Heart left ventricle (tissue), 16 donors: ENCODE results near the gene SNAP29. TPM values are rescaled to one million over a fixed set of nuclear protein-coding genes. Genes with fewer than 3 reads are reported as not detected.

Source experiments
- ATAC-seq, 4 donors: fragments of 200-7000 bp; cut with Tn5 transposase; one replicate each; pipeline ENCODE4 v1.9.1; 2020 to 2022; ENCODE audit warnings: moderate library complexity in 4 of 4, mild to moderate bottlenecking in 3 of 4, moderate number of reproducible peaks in 1 of 4
- DNase-seq, 5 donors: peaks; one replicate each; pipeline ENCODE4 v3.0.0-alpha.2; 2020
- H3K27ac ChIP-seq, 12 donors: fragments of 200-600 bp; sonication (generic) in 4 of 12; one replicate each; pipeline versions ENCODE4 v1.5.0 to v1.8.0; 2016 to 2022; ENCODE audit warnings: mild to moderate bottlenecking in 2 of 12
- H3K27me3 ChIP-seq, 9 donors: fragments of 200-600 bp; sonication (generic) in 2 of 9; one replicate each; pipeline versions ENCODE4 v1.5.1 to v1.8.0; 2016 to 2022; ENCODE audit warnings: mild to moderate bottlenecking in 3 of 9
- H3K36me3 ChIP-seq, 9 donors: fragments of 200-600 bp; sonication (generic) in 2 of 9; one replicate each; pipeline versions ENCODE4 v1.5.0 to v1.8.0; 2018 to 2022; ENCODE audit warnings: mild to moderate bottlenecking in 2 of 9
- H3K4me1 ChIP-seq, 12 donors: fragments of 200-600 bp; sonication (generic) in 4 of 12; one replicate each; pipeline versions ENCODE4 v1.5.0 to v1.8.0; 2016 to 2022; ENCODE audit warnings: mild to moderate bottlenecking in 3 of 12
- H3K4me3 ChIP-seq, 12 donors: fragments of 200-600 bp; sonication (generic) in 4 of 12; one replicate each; pipeline versions ENCODE4 v1.5.0 to v1.8.0; 2017 to 2022; ENCODE audit warnings: mild to moderate bottlenecking in 9 of 12, moderate library complexity in 4 of 12
- H3K9me3 ChIP-seq, 12 donors: fragments of 200-600 bp; sonication (generic) in 4 of 12; one replicate each; pipeline versions ENCODE4 v1.5.0 to v1.8.0; 2016 to 2022; ENCODE audit warnings: mild to moderate bottlenecking in 1 of 12
- CTCF ChIP-seq, 12 donors: fragments of 200-600 bp; sonication (generic) in 4 of 12; IDR thresholded peaks; one replicate each; pipeline versions ENCODE4 v1.5.0 to v1.8.0; 2018 to 2022; ENCODE audit warnings: antibody characterized with exemption in 12 of 12, mild to moderate bottlenecking in 5 of 12
- POLR2A ChIP-seq, 2 donors: fragments of 450-650 bp; IDR thresholded peaks; one replicate each; pipeline ENCODE4 v1.6.1; 2017; ENCODE audit warnings: antibody characterized with exemption in 2 of 2, mild to moderate bottlenecking in 2 of 2, moderate library complexity in 2 of 2
- WGBS, 4 donors: extraction: QIAGEN DNeasy Blood & Tissue Kit in 2 of 4; methylation state at CpG; one replicate each; pipeline versions ENCODE4 v1.1.5 to v1.1.7; 2013 to 2018; 5-methylcytosine and 5-hydroxymethylcytosine counted together
- intact Hi-C, 10 donors: fragments of 100-400 bp; cut with DNase I; formaldehyde crosslinking; loops; one replicate each; pipeline versions ENCODE4 v1.11.1 to v1.14.2; 2022
- polyA plus RNA-seq, 2 donors: library from polyadenylated mRNA; stranded (reverse); fragments of 200-250 nt; gene quantifications; one replicate each; pipeline ENCODE4 v1.2.3, GENCODE V29; 2013
- total RNA-seq, 9 donors: library from RNA; depleted of rRNA in 2 of 9; stranded (reverse); fragments of >200 nt in 2 of 9; fragmentation: NEBNext Ultra II Directional in 3 of 9; extraction: Animal tissue kit (Norgen Biotek cat#: 25700) in 3 of 9; gene quantifications; one replicate each; pipeline versions ENCODE4 v1.1.0 to v1.2.4, GENCODE V29; 2016 to 2023
- donor health status: ischemic (EF 13 %, LVEDD 7.1; RV severe dilation, severe dysfunction).
- donor health status: healthy with polysubstance abuse.
- donor health status: DM: no; HTN: yes; CAD: no.
- donor health status: DM: no; HTN: no; CAD: no.
- donor health status: ischemic (EF 25% LVEDD 6.9; RV normal size, moderate dysfunction).
- donor health status: ischemic (EF 25% LVEDD 5.7; RV mildly dilated, moderate dysfunction).
- donor health status: healthy.
- donor health status: DM: yes; HTN: yes; CAD: no.
- donor health status: ischemic (EF 35%, LVEDD 5.7; RV mildly dilated, moderate dysfunction).
- donor health status: nonischemic (EF 11% LVEDD 7.7; RV severe dilation, severe dysfunction).
- donor health status: DM: yes; HTN: yes; CAD: no.
- donor health status: PGD.
- donor health status: ischemic (EF 29% LVEDD 5.4; RV normal size, mild dysfunction).
- donor health status: nonischemic (EF 23%, LVEDD 6.1; RV moderate dilation, normal function).

SNAP29 gene
- total and polyA plus RNA-seq, 11 donors, result 10.5 to 38.7 (median 26.1) TPM

GRCh38 chr22:20852503-20852902 is 6.3 kb upstream of the SNAP29 start:
- no peak for TF ChIP-seq CTCF (IDR thresholded peaks at IDR 0.05)
- no peak for TF ChIP-seq POLR2A (IDR thresholded peaks at IDR 0.05)
- no peaks in the 10 kb centered on the region for H3K36me3 ChIP-seq

DNA sequence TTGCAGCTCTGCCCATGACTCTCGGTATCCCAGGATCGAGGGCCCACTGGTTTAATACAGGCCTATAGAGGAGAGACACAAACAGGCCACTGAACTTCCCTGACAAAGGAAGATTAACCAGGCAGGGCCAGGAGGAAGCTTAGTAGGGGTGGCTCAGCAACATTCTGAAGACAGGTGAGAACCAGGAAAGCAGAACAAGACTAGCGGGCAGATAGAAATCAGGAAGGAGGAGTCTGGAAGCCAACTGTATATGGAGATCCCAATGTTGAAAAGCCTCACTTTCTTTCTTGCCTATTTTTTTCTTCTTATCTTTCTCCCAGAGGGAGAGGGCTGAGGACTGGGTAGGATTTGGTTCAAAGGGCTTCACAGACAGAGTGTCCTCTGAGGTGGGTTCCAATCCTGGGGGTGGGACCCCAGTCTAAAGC is 5.6 kb upstream of the SNAP29 start:
- Histone ChIP-seq H3K4me1 (peaks cover 2 to 41% (median 32%) of the 10 kb centered on the region in 12 donors), H3K9me3 (no peaks in the 10 kb centered on the region), H3K27ac (no peak overlapping the region), H3K4me3 (no peak overlapping the region), H3K36me3 (no peaks in the 10 kb centered on the region), H3K27me3 (no peaks in the 10 kb centered on the region)
- TF ChIP-seq POLR2A (IDR thresholded peaks at IDR 0.05), result no peak
- DNase-seq (no peak), ATAC-seq (no peak)
- 90 to 93% (median 91%) methylated on average over 3 of the region's 3 CpGs for WGBS, 4 donors
- intact Hi-C loops, result loop anchor here in 4 of 10 donors (10.0 kb wide), 3 partner anchors 62 to 152 kb away; partner anchors contain the start of genes THAP7 (in 2 of the 4), CRKL (in 1 of the 4) and LZTR1 (in 1 of the 4)

More at GRCh38 chr22:20852503-20852902, 6.3 kb upstream of the SNAP29 start:
- 21 to 29% (median 24%) methylated on average over 6 of the region's 6 CpGs for whole genome bisulfite sequencing, 4 donors
- DNase-seq (no peak), ATAC-seq (no peak)
- no peak overlapping the region for H3K4me3 ChIP-seq
- H3K27me3 ChIP-seq, result no peaks in the 10 kb centered on the region
- intact Hi-C loops, result loop anchor here in 4 of 10 donors (10.0 kb wide), 3 partner anchors 62 to 152 kb away; partner anchors contain the start of genes THAP7 (in 2 of the 4), CRKL (in 1 of the 4) and LZTR1 (in 1 of the 4)
- H3K9me3 ChIP-seq, result no peaks in the 10 kb centered on the region
- no peak overlapping the region for H3K27ac ChIP-seq
- H3K4me1 ChIP-seq, result peaks cover 2 to 37% (median 27%) of the 10 kb centered on the region in 12 donors

- Histone ChIP-seq H3K9me3 (no peaks in the 10 kb centered on the region), H3K36me3 (peaks cover 0 to 6% (median 0%) of the 10 kb centered on the region in 9 donors), H3K27me3 (no peaks in the 10 kb centered on the region), H3K27ac (peak overlapping the region in 4 of 12 donors; percentile 88 to 95 (median 92)), H3K4me1 (peaks cover 0 to 55% (median 38%) of the 10 kb centered on the region in 12 donors), H3K4me3 (peak overlapping the region; percentile 52 to 98 (median 89))
- ATAC-seq, result no peak
- TF ChIP-seq CTCF (IDR thresholded peaks at IDR 0.05) (no peak), POLR2A (IDR thresholded peaks at IDR 0.05) (no peak)
- WGBS, 4 donors, result 13 to 34% (median 23%) methylated on average over 7 of the region's 7 CpGs
- intact Hi-C loops, result loop anchor here in 5 of 10 donors (5.0 to 10.0 kb wide), 4 partner anchors 58 to 148 kb away; partner anchors contain the start of genes CRKL (in 2 of the 5), THAP7 (in 2 of the 5) and LZTR1 (in 1 of the 5)
- DNase-seq, result no peak
Measured at GRCh38 chr22:20857247-20857643, 1.6 kb upstream of the SNAP29 start.

DNA sequence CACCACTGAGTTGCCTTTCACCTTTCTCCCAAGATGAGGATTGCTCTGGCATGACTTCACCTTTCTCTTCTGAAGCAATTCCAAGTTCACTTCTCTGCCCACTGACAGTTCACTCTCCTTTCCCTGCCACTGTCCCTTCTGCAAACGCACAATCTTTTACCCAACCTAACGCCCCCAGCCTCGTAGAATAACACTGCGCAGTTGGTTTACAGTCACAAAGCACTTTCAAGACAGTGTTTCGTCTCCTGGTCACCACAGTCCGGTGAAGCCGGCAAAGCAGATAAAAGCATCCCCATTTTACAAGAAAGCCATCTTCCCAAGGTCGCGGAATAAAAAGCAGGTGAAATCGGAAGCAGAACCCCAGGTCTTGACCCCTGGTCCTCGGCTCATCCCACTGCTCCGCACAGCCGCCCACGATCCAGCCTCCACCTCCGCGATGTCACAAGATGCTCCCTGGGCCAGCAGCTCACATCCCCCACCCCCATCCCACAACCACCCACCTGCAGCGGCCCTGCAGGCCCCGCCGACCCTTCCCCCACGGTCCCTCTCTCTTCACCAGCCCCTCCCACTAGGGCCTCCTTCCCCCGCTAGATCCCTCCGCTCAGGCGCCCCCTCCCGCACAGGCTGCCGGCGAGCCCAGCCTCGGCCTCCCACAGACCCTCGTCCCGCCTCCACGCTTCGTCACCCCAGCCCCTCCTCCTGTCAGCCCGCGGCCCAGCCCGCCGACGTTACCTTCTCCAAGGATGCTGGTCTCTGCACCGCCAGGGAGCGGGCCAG is 781 bp upstream of the SNAP29 start:
- Histone ChIP-seq H3K27me3 (no peaks in the 10 kb centered on the region), H3K4me1 (peaks cover 0 to 56% (median 32%) of the 10 kb centered on the region in 12 donors), H3K4me3 (peak overlapping the region; percentile 52 to 98 (median 89)), H3K9me3 (no peaks in the 10 kb centered on the region), H3K36me3 (peaks cover 0 to 8% (median 5%) of the 10 kb centered on the region in 9 donors), H3K27ac (peak overlapping the region; percentile 56 to 95 (median 90))
- 1% methylated on average over 33 to 38 of the region's 38 CpGs for WGBS, 4 donors
- ATAC-seq (peak; percentile 60 to 79 (median 74)), DNase-seq (peak; percentile 88 to 94 (median 89))
- intact Hi-C loops, result loop anchor here in 7 of 10 donors (2.0 to 10.0 kb wide), 5 partner anchors 57 to 147 kb away; partner anchors contain the start of genes CRKL (in 6 of the 7), THAP7 (in 2 of the 7) and LZTR1 (in 1 of the 7)
- TF ChIP-seq CTCF (IDR thresholded peaks at IDR 0.05) (peak in 1 of 12 donors; percentile 31), POLR2A (IDR thresholded peaks at IDR 0.05) (no peak)
